Renal cortex interstitium (tissue), 11 donors: ENCODE measurements around the gene PARP2. TPM values are rescaled to one million over a fixed set of nuclear protein-coding genes. Genes with fewer than 3 reads are reported as not detected.

Source experiments
- DNase-seq, 11 donors: peaks; one replicate each; pipeline ENCODE4 v3.0.0-alpha.2; 2013; ENCODE audit warnings: low read depth in 9 of 11, low spot score in 4 of 11; ENCODE audit errors: extremely low read depth in 1 of 11
- polyA plus RNA-seq, 3 donors: library from polyadenylated mRNA; unstranded; fragments of 120-200 nt; gene quantifications; one replicate each; pipeline ENCODE4 v1.2.1, GENCODE V29; 2013; ENCODE audit not compliant: insufficient read length in 3 of 3

Gene PARP2
- polyA plus RNA-seq, 3 donors = 51.1 to 62.7 (median 60.3) TPM

- DNase-seq = no peak
Measured at GRCh38 chr14:20382526-20382925, 39.1 kb downstream of the PARP2 start.

- no peak for DNase-seq
Measured at GRCh38 chr14:20383032-20383431, 39.6 kb downstream of the PARP2 start.

DNA sequence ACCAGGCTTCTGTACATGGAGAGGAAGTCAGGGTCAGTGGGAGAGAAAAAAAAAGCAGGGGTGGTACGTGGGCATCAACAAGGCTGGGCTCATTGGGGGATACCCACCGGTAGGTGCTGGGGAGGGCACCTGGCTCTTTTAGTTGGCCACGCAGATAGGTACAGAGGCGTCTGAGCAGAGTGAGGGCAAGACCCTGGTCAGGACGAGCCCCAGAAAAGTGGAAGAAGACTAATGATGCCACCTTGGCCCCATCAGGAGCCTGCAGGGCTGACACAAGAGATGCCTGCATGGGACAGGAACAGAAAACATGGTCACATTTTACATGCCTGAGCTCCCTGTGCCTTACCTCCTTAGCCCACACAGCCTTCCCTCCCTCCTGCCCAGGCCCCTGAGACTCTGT, 40.2 kb downstream of the PARP2 start:
- DNase-seq = no peak

DNA sequence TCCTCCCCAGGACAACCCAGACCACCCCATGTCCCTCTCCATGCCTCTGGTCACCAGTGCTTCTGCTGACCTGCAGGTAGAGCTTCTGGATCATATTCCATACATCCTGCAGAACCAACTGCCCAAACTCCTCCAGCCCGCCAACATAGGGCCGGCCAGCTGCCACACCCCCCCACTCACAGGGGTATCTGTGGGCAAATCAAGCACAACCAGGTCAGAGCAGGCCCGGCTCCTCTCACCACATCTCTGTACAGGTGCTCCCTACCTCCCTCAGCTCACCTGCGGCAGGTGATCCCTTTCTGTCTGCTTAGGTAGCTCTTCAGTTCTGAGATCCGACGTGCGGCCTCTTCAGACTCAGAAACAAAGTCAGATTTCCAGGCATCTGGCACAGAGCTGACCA, 40.9 kb downstream of the PARP2 start:
- DNase-seq = no peak

DNA sequence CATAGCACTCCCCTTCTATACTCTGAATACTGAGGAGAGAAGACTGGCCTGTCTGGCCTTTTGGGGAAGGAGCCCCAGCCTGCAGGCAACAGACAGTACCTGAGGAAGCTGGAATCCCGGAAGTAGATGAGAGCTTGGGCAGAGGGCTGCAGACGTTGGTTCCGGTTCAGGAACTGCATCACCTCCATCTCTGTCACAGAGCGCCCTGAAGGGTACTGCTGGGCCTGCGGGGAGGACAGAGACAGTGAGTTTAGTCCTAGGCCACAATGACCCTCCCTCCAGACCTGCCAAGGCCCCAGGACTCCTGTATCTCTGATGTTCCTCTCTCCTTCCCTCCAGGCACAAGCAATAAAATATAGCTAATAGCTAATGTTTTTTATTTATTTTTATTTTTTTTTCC, 41.5 kb downstream of the PARP2 start:
- DNase-seq = no peak

DNA sequence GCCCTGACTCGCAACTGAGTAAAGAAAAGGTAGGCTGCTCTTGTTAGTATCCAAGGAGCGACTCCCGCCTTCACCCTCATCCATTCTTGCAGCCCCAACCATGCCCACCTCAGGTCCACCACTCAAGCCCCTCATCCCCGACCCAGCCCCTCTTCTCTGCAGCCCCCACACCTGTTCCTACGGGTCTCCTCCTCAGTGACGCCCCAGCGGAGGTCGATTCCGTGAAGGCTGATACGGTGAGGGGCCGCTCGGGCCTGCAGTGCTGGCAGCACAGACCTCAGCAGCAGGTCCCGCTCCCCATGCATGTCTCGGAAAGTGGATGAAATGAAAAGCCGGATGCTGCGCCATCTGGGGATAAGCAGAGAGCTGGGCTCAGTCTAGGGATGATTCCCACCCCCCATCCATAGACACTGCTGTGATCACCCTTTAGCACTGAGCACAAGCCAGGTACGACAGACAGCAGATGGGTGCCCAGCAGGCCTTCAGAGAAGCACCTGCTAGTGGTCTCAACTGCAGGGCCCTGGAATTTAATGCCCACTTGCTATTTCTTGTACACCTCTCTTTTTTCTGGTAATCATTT, 42.9 kb downstream of the PARP2 start:
- DNase-seq = no peak

- DNase-seq = no peak
Measured at GRCh38 chr14:20387576-20387975, 44.1 kb downstream of the PARP2 start.

DNA sequence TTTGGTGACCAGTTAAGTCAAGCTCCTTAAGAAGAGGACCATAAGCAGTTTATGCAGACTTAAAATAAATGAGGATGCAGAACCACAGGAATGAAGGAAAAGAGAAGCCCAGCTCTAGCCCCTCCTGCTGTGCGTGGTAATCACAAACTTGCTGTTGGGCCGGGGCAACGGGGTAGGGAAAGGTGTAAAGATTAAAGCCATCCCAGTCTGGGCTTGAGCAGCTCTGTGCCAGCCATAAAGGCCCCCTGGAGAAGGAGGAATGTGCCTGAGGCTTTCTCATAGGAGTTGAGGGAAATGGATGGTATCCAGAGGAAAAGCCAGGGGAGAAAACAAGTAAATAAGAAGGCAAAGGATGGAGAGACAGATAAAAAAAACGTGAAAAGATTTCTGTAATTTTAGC, 44.7 kb downstream of the PARP2 start:
- DNase-seq = no peak

DNA sequence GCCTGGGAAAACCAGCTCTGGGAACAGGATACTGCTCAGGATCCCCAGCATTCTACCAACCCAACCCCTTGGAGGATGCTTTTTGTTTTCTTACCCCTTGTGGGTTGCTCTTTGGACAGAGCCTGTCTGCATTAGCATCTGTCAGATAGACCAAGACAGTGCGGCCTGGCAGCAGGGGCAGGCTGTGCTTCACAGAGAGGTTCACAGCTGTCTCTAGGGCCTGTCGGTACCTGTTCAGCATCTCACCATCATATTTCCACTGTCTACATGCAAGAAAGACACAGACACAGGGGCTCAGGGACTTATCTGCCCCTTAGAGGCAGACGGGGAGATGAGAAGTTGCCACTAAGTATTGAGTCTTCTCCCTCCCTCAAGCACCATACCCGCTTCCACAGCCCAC, 48.1 kb downstream of the PARP2 start:
- no peak for DNase-seq

- DNase-seq = no peak
Measured at GRCh38 chr14:20397511-20397910, 54.1 kb downstream of the PARP2 start.

DNA sequence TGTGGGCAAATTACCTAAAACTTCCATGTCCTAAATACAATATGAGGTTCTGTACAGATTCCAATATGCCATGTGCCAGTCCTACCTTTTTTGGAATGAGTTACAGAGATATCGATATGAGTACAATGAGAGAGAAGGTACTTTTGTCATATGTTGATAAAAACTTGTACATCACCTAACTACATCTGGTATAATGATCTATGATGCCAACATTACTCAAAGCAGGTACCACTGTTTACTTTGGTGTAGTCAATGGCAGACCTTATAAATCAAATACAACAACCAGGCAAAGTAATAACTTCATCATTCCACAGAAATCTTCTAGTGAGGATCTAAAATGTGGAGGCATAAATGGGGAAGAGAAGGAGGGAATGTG, 57.1 kb downstream of the PARP2 start:
- no peak for DNase-seq

GRCh38 chr14:20400965-20401593, 57.6 kb downstream of the PARP2 start:
- no peak for DNase-seq

GRCh38 chr14:20403521-20403920, 60.1 kb downstream of the PARP2 start:
- DNase-seq = no peak

Other genes with a start within 250 kb of the PARP2 start
- gene OR4K17, start 232.9 kb upstream of the PARP2 start, polyA plus RNA-seq = under 1 TPM; 0.03 to 0.11 (median 0.04) TPM
- gene OR4N5, start 204.8 kb upstream of the PARP2 start, polyA plus RNA-seq = not detected
- under 1 TPM in 1 of 3 donors, not detected in 2; 0.05 TPM for gene OR11G2, start 152.7 kb upstream of the PARP2 start, polyA plus RNA-seq
- not detected for gene OR11H6, start 119.9 kb upstream of the PARP2 start, polyA plus RNA-seq
- gene OR11H7, start 114.7 kb upstream of the PARP2 start, polyA plus RNA-seq = under 1 TPM; 0.26 to 0.60 (median 0.26) TPM
- gene OR11H4, start 104.3 kb upstream of the PARP2 start, polyA plus RNA-seq = under 1 TPM in 1 of 3 donors, not detected in 2; 0.14 TPM
- gene TTC5, start 37.7 kb upstream of the PARP2 start, polyA plus RNA-seq = 10 to 100 TPM; 24.9 to 31.0 (median 29.6) TPM
- 100 to 1,000 TPM; 108 to 130 (median 120) TPM for gene CCNB1IP1, start 10.4 kb upstream of the PARP2 start, polyA plus RNA-seq
- 10 to 100 TPM; 19.0 to 20.7 (median 19.0) TPM for gene TEP1, start 69.9 kb downstream of the PARP2 start, polyA plus RNA-seq
- under 1 TPM; 0.23 to 0.53 (median 0.47) TPM for gene KLHL33, start 92.5 kb downstream of the PARP2 start, polyA plus RNA-seq
- gene OSGEP, start 111.2 kb downstream of the PARP2 start, polyA plus RNA-seq = 10 to 100 TPM; 53.7 to 88.7 (median 54.9) TPM
- 100 to 1,000 TPM; 292 to 331 (median 308) TPM for gene APEX1, start 111.6 kb downstream of the PARP2 start, polyA plus RNA-seq
- gene PIP4P1, start 117.8 kb downstream of the PARP2 start, polyA plus RNA-seq = 10 to 100 TPM; 35.0 to 40.4 (median 36.9) TPM
- 100 to 1,000 TPM in 1 of 3 donors, 10 to 100 TPM in 2; 64.0 to 144 (median 82.3) TPM for gene PNP, start 125.8 kb downstream of the PARP2 start, polyA plus RNA-seq
- under 1 TPM in 2 of 3 donors, not detected in 1; 0.14 TPM for gene RNASE10, start 161.9 kb downstream of the PARP2 start, polyA plus RNA-seq
- gene RNASE9, start 217.4 kb downstream of the PARP2 start, polyA plus RNA-seq = not detected
- gene RNASE11, start 244.4 kb downstream of the PARP2 start, polyA plus RNA-seq = not detected
- gene RNASE12, start 247.7 kb downstream of the PARP2 start, polyA plus RNA-seq = not detected